HepG2 (cell line): ENCODE data around the gene CNGA1. TPM values are rescaled to one million over a fixed set of nuclear protein-coding genes. Genes with fewer than 3 reads are reported as not detected.

ENCODE experiments used
- ATAC-seq: fragments of 200-7000 bp; cut with Tn5 transposase; 3 replicates; pipeline ENCODE4 v1.9.1; 2020; ENCODE audit warnings: mild to moderate bottlenecking, moderate library complexity
- BruUV-seq: library from RNA; stranded (reverse); fragments of 400-500 nt; replicated peaks from 2 replicates; lab custom pipeline; 2021; lab: Mats Ljungman, UMichigan
- CTCF ChIA-PET: fragments of 300-600 bp; formaldehyde crosslinking; extraction: SDS; loops from one replicate; lab custom pipeline; 2021; ENCODE audit warnings: low total read pairs, inconsistent platforms, low intra/inter-chr PET ratio; lab: Yijun Ruan, JAX
- POLR2A ChIA-PET: fragments of 350-600 bp; sonication (Branson Sonifier 250); formaldehyde crosslinking; loops from one replicate; lab custom pipeline; 2020; ENCODE audit warnings: antibody characterized with exemption, inconsistent platforms; lab: Yijun Ruan, JAX
- DNase-seq: peaks from one replicate; pipeline ENCODE4 v3.0.0-alpha.2; 2015; ENCODE audit warnings: low spot score
- FAIRE-seq: peaks from 3 replicates; lab custom pipeline; 2011; peaks lifted over from hg19 to GRCh38; lab: Jason Lieb, UNC
- H2AFZ ChIP-seq: one replicate; pipeline ENCODE4 v1.6.1; 2011; ENCODE audit warnings: low read length, inconsistent platforms
- H3K27ac ChIP-seq: fragments of 300-600 bp; 3 replicates; pipeline ENCODE4 v1.8.0; 2011; ENCODE audit warnings: mixed run types, mild to moderate bottlenecking, mixed read lengths, low read length, inconsistent platforms; ENCODE audit not compliant: insufficient read depth; ENCODE audit errors: extremely low read length
- H3K27me3 ChIP-seq, 2 experiments: fragments of 200-600 bp in 1 of 2; 2 replicates in 1 of 2; 3 replicates in 1 of 2; pipeline versions ENCODE4 v1.6.0 to v1.8.0; 2011; ENCODE audit warnings: low read length in 2 of 2, mild to moderate bottlenecking in 2 of 2, moderate library complexity in 2 of 2, inconsistent platforms in 1 of 2; ENCODE audit not compliant: insufficient read depth in 2 of 2, control insufficient read depth in 1 of 2
- H3K36me3 ChIP-seq, 2 experiments: fragments of 200-600 bp in 1 of 2; replicated peaks in 1 of 2; 2 replicates in 1 of 2; 3 replicates in 1 of 2; pipeline versions ENCODE4 v1.5.1 to v1.8.0; 2011; ENCODE audit warnings: low read length in 2 of 2, inconsistent platforms in 1 of 2; ENCODE audit not compliant: insufficient read depth in 2 of 2, control insufficient read depth in 1 of 2
- H3K4me1 ChIP-seq: 2 replicates; pipeline ENCODE4 v1.5.1; 2012; ENCODE audit warnings: low read length, inconsistent platforms; ENCODE audit not compliant: insufficient read depth
- H3K4me2 ChIP-seq: 2 replicates; pipeline ENCODE4 v1.6.0; 2011; ENCODE audit warnings: low read depth, low read length, inconsistent platforms
- H3K4me3 ChIP-seq, 3 experiments: fragments of 200-600 bp in 1 of 3; sonication (generic), shearing (Covaris generic) in 1 of 3; replicated peaks in 1 of 3; 2 replicates each; pipeline ENCODE4 v1.5.1; 2011 to 2016; ENCODE audit warnings: low read length in 3 of 3, inconsistent platforms in 2 of 3, low read depth in 2 of 3, mild to moderate bottlenecking in 2 of 3, control low read depth in 1 of 3, mixed read lengths in 1 of 3; ENCODE audit not compliant: insufficient read depth in 1 of 3
- H3K79me2 ChIP-seq: one replicate; pipeline ENCODE4 v1.6.1; 2011; ENCODE audit warnings: low read length, inconsistent platforms; ENCODE audit not compliant: insufficient read depth
- H3K9ac ChIP-seq: 2 replicates; pipeline ENCODE4 v1.6.0; 2011; ENCODE audit warnings: mild to moderate bottlenecking, low read depth, low read length, inconsistent platforms; ENCODE audit not compliant: insufficient read depth
- H3K9me3 ChIP-seq: 2 replicates; pipeline ENCODE4 v1.5.1; 2012; ENCODE audit warnings: mild to moderate bottlenecking, low read length
- H4K20me1 ChIP-seq: 2 replicates; pipeline ENCODE4 v1.6.0; 2011; ENCODE audit warnings: inconsistent platforms, mild to moderate bottlenecking, low read length, moderate library complexity; ENCODE audit not compliant: insufficient read depth
- ARID5B ChIP-seq: IDR thresholded peaks from 2 replicates; pipeline ENCODE4 v1.4.0; 2020; ENCODE audit warnings: mild to moderate bottlenecking, missing genetic modification reagents
- ZNF589 ChIP-seq: sonication (generic); formaldehyde crosslinking; conservative IDR thresholded peaks from 2 replicates; pipeline ENCODE4 v1.8.0; 2022; ENCODE audit warnings: mild to moderate bottlenecking, moderate library complexity, missing genetic modification reagents
- ZNF740 ChIP-seq: sonication (generic); formaldehyde crosslinking; IDR thresholded peaks from 2 replicates; pipeline ENCODE4 v1.4.0; 2020; ENCODE audit warnings: missing genetic modification reagents
- WGBS: methylation state at CpG from one replicate; pipeline ENCODE4 v1.1.6; 2017; ENCODE audit warnings: low lambda C conversion rate; 5-methylcytosine and 5-hydroxymethylcytosine counted together
- in situ Hi-C: cut with HindIII; loops from 2 replicates; pipeline ENCODE4 v1.10.0; 2017; ENCODE audit warnings: low pct_unique_long_range_greater_than_20kb; ENCODE audit not compliant: extremely low pct_ligation_motif_present
- intact Hi-C: fragments of 100-400 bp; cut with micrococcal nuclease; formaldehyde crosslinking; loops from one replicate; pipeline ENCODE4 v1.10.0; 2022; ENCODE audit not compliant: unreplicated experiment
- polyA plus RNA-seq, 8 experiments: library from polyadenylated mRNA; depleted of rRNA in 3 of 8; stranded (reverse) in 7 of 8; unstranded in 1 of 8; fragments of >200 nt; fragmentation: Illumina TruSeq in 4 of 8; extraction: Trizol in 4 of 8; gene quantifications; 2 replicates each; pipeline versions ENCODE4 v1.2.1 to v1.2.3, GENCODE V29; 2011 to 2016; ENCODE audit warnings: low read depth in 4 of 8, missing spikeins in 1 of 8, mixed read lengths in 1 of 8; ENCODE audit not compliant: insufficient read depth in 1 of 8
- total RNA-seq, 5 experiments: library from RNA; depleted of rRNA; stranded (reverse); fragments of >200 nt; fragmentation: Illumina TruSeq; extraction: Trizol; gene quantifications; 2 replicates each; pipeline ENCODE4 v1.2.3, GENCODE V29; 2016; ENCODE audit warnings: low read depth in 1 of 5

CNGA1 gene
- total and polyA plus RNA-seq, 2 of the 13 experiments (the other 11 are each of a cell fraction or from before 2014, with no cell fraction given) = 0.22 to 0.40 TPM

GRCh38 chr4:48005781-48006180, 10.7 kb downstream of the CNGA1 start:
- 50% methylated on average over 2 of the region's 2 CpGs for WGBS
- Histone ChIP-seq H3K9ac (no peak overlapping the region), H3K9me3 (peaks cover 36% of the 10 kb centered on the region), H3K27me3 (no peaks in the 10 kb centered on the region), H2AFZ (no peak overlapping the region), H3K79me2 (no peaks in the 10 kb centered on the region), H4K20me1 (no peaks in the 10 kb centered on the region), H3K4me2 (no peak overlapping the region), H3K36me3 (no peaks in the 10 kb centered on the region), H3K4me1 (no peaks in the 10 kb centered on the region), H3K27ac (no peak overlapping the region), H3K4me3 (no peak overlapping the region)
- no TSS peak for BruUV-seq
- DNase-seq = no peak
- in situ Hi-C loops = no loop called here
- ChIA-PET POLR2A (no interaction called here), CTCF (interaction anchor here (1.0 kb wide), 1 partner anchor 81 kb away, joined by 4 read pairs; no protein-coding TSS in a partner anchor)
- TF ChIP-seq ZNF740 (CRISPR knock-in tag) = no peak
- no peak for TF ChIP-seq ZNF589 (CRISPR knock-in tag)
- TF ChIP-seq ARID5B (CRISPR knock-in tag) = no peak
- ATAC-seq = no peak
- no peak for FAIRE-seq
- intact Hi-C loops = no loop called here
